GM12873 (cell line): ENCODE measurements around the gene PCDHGB3.

Experiments
- CTCF ChIP-seq: IDR thresholded peaks from 2 replicates; pipeline ENCODE4 v1.5.1; 2012; ENCODE audit warnings: low read depth, mild to moderate bottlenecking, moderate library complexity, low read length, control low read depth; ENCODE audit not compliant: insufficient read depth; ENCODE audit errors: missing control alignments

PCDHGB3 gene

DNA sequence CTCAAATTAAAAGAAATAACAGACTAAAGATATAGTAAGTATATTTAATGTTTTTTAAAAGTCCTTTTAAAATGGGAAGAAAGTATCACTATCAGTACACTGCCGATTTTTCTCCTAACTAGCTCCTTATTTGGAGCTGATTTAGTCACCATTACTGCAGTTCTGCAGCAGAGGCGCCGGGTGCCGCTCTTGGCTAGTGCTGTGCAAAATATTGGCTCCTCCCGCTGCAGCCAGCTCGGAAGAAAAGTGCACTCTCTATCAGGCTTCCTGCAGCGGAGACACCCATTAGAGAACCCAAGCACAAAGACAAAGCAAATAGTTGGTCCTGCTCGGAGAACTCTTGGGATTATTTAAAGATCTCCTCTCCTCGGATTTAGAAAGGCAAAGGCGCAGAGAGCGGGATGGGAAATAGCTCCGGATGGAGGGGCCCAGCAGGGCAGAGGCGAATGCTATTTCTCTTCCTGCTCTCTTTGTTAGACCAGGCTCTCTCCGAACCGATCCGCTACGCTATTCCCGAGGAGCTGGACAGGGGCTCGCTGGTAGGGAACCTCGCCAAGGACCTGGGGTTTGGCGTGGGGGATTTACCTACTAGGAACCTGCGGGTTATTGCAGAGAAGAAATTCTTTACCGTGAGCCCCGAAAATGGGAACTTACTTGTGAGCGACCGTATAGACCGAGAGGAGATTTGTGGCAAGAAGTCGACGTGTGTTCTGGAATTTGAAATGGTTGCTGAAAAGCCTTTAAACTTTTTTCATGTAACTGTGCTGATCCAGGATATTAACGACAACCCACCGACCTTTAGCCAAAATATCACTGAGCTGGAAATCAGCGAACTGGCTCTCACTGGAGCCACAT is at the start of gene PCDHGB3:
PCDHGB3 (plus strand) TSS at position 249 of the 855 bp plus-strand sequence; CDS start at position 402, 153 bp downstream.
- TF ChIP-seq CTCF, result peak; percentile 67

DNA sequence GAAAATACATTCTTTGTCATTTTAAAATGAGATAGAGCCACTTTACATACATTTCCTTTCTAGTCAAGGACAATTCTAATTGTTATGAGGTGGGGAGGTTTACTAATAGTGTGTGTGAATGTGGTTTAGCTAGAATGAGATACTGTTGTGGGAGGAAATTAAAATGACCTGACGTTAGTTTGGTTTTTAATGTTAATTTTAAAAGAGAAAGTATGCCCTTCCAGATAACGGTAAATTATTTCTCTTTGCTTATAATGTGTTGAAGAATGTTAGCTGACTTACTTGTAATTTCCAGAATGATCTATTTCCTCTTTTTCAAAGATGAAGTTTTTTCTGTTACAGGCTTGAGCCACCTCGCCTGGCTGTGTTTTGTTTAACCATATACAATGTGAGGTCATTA is 47.8 kb upstream of the PCDHGB3 start:
- TF ChIP-seq CTCF, result no peak

DNA sequence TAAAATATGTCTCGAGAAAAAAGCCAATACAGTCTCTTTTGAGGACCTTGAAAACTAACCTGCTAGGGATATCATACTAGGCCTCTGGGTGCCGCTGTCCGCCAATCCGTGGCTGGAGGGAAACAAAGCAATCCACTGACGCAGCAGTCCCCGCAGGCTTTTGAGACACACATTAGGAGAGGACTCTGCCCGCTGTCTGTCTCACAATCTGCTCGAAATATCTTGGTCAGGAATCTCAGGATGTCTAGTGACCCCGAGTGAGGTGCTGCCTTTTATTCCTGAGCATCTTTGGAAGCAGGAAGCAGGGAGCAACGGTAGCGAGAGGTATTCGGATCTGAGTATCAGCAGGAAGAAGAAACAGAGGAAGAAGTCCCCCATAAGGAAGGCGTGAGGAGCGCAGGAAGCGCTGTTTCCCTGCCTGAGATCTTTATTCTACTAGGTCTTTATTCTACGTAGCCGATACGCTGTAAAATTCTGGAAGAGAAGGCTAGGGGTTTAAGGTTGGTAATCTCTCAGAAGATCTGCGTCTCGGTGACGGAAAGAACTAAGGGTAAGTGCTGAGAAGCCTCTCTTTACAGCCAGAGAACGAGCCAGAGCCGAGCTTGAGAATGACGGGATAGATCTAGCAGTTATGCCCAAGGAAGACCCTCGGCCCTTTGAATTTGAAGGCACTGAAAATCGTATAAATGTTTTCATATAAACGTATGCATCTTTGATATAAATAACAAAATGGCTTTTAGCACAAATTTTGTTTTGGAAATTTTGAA is 43.8 kb upstream of the PCDHGB3 start:
- peak; percentile 49 for TF ChIP-seq CTCF

DNA sequence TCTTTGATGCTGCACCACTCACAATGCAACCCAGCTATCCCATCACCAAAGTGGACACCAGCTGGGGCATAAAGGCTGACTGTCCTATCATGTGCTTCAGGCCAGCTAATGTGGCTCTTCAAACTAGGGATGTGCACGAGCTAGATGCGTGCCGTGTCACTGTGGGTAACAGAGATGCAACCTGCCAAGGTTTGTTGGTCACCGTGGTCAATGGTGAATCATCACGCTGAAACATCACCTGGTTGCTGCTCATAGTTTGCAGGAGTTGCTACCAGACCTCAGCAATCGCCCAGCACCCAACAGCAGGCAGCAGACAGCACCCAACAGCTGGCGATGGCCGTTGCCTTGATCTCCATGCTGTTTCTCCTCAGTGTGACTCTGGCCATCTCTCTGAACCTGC is 41.8 kb upstream of the PCDHGB3 start:
- TF ChIP-seq CTCF, result no peak

- TF ChIP-seq CTCF, result peak; percentile 42
Observed at GRCh38 chr5:141330299-141331080, 39.6 kb upstream of the PCDHGB3 start, which contains the start of gene PCDHGA1. TSS of gene PCDHGA1 (plus strand) at chr5:141330514.

GRCh38 chr5:141338538-141339306 is 31.3 kb upstream of the PCDHGB3 start, which contains the start of gene PCDHGA2:
TSS of gene PCDHGA2 (plus strand) at chr5:141338760.
- TF ChIP-seq CTCF, result peak; percentile 50
